Left lung (tissue), 10 donors: ENCODE measurements around the gene SPRR2A. TPM values are rescaled to one million over a fixed set of nuclear protein-coding genes. Genes with fewer than 3 reads are reported as not detected.

ENCODE experiments used
- ATAC-seq: fragments of 200-7000 bp; cut with Tn5 transposase; one replicate; pipeline ENCODE4 v1.9.1; 2020; ENCODE audit warnings: moderate library complexity
- DNase-seq, 4 donors: peaks; one replicate each; pipeline ENCODE4 v3.0.0-alpha.2; 2013 to 2020
- H3K27ac ChIP-seq, 2 donors: fragments of 200-600 bp; sonication (generic) in 1 of 2; one replicate each; pipeline versions ENCODE4 v1.5.0 to v1.8.0; 2020 to 2021
- H3K27me3 ChIP-seq, 2 donors: fragments of 200-600 bp; sonication (generic) in 1 of 2; one replicate each; pipeline versions ENCODE4 v1.5.0 to v1.8.0; 2020 to 2021
- H3K36me3 ChIP-seq, 2 donors: fragments of 200-600 bp; sonication (generic) in 1 of 2; one replicate each; pipeline versions ENCODE4 v1.5.0 to v1.8.0; 2020 to 2021
- H3K4me1 ChIP-seq, 2 donors: fragments of 200-600 bp; one replicate each; pipeline ENCODE4 v1.8.0; 2021
- H3K4me3 ChIP-seq, 2 donors: fragments of 200-600 bp; sonication (generic) in 1 of 2; one replicate each; pipeline versions ENCODE4 v1.5.0 to v1.8.0; 2020 to 2021; ENCODE audit warnings: mild to moderate bottlenecking in 1 of 2
- H3K9me3 ChIP-seq, 2 donors: fragments of 200-600 bp; sonication (generic) in 1 of 2; one replicate each; pipeline versions ENCODE4 v1.5.0 to v1.8.0; 2020 to 2021
- intact Hi-C, 2 donors: fragments of 100-400 bp; cut with DNase I; formaldehyde crosslinking; loops; one replicate each; pipeline versions ENCODE4 v1.11.2 to v1.14.2; 2022
- polyA plus RNA-seq, 6 donors: library from polyadenylated mRNA; unstranded; fragments of 120-200 nt; gene quantifications; one replicate each; pipeline ENCODE4 v1.2.1, GENCODE V29; 2013; ENCODE audit not compliant: insufficient read length in 6 of 6
- total RNA-seq, 2 donors: library from RNA; stranded (reverse); fragmentation: NEBNext Ultra II Directional; extraction: Animal tissue kit (Norgen Biotek cat#: 25700); gene quantifications; one replicate each; pipeline ENCODE4 v1.2.1, GENCODE V29; 2021
- TF ChIP-seq, protein P1 (sequence below), 2 donors: fragments of 200-600 bp; sonication (generic) in 1 of 2; IDR thresholded peaks; one replicate each; pipeline versions ENCODE4 v1.5.0 to v1.8.0; 2021; ENCODE audit warnings: antibody characterized with exemption in 2 of 2
- donor health status: DM: no; HTN: yes; CAD: no.
- donor health status: DM: no; HTN: no; CAD: no.

Gene SPRR2A
- total and polyA plus RNA-seq, 8 donors: not detected

DNA sequence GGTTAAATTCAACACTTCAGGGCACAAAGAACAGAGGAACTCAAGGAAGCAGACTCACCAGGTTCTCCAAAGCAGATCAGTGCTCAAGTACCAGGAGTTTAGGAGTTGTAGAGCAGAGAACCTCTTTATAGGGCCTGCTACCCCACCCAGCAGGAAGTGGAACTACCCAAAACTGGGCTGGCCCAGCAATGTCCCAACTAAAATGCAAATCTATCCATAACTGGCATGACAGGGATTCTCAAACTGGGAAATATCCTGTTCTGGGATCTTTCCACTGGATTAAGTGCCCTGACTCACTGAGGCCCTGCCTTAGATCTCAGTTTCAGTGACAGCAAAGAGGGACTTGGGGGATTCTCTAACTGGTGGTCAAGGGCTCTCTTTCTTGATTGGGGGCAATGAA lies 37.1 kb upstream of the SPRR2A start, which contains the start of gene SPRR2E:
TSS of gene SPRR2E (minus strand) at position 101 of the 400 bp plus-strand sequence. CDS start 775 bp downstream, outside the sequence.
- H3K36me3 ChIP-seq: no peaks in the 10 kb centered on the region
- ATAC-seq (no peak), DNase-seq (no peak)
- no peaks in the 10 kb centered on the region for H3K27me3 ChIP-seq
- no peak within 1 kb of the TSS for H3K4me3 ChIP-seq
- H3K4me1 ChIP-seq: no peaks in the 10 kb centered on the region
- intact Hi-C loops: no loop called here
- no peaks in the 10 kb centered on the region for H3K9me3 ChIP-seq
- H3K27ac ChIP-seq: no peak within 1 kb of the TSS
- TF ChIP-seq, protein P1, sequence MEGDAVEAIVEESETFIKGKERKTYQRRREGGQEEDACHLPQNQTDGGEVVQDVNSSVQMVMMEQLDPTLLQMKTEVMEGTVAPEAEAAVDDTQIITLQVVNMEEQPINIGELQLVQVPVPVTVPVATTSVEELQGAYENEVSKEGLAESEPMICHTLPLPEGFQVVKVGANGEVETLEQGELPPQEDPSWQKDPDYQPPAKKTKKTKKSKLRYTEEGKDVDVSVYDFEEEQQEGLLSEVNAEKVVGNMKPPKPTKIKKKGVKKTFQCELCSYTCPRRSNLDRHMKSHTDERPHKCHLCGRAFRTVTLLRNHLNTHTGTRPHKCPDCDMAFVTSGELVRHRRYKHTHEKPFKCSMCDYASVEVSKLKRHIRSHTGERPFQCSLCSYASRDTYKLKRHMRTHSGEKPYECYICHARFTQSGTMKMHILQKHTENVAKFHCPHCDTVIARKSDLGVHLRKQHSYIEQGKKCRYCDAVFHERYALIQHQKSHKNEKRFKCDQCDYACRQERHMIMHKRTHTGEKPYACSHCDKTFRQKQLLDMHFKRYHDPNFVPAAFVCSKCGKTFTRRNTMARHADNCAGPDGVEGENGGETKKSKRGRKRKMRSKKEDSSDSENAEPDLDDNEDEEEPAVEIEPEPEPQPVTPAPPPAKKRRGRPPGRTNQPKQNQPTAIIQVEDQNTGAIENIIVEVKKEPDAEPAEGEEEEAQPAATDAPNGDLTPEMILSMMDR (IDR thresholded peaks at IDR 0.05): no peak

DNA sequence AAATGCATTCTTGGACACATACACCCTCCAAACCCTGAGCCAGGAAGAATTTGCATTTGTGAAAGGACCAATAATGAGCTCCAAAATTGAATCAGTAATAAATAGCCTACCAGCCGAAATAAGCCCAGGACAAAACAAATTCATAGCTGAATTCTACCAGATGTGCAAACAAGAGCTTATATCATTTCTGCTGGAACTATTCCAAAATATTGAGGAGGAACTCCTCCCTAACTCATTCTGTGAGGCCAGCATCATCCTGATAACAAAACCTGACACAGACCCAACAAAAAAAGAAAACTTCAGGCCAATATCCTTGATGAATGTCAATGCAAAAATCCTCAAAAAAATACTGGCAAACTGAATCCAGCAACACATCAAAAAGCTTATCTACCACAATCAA lies 30.3 kb upstream of the SPRR2A start:
- ATAC-seq: no peak
- intact Hi-C loops: no loop called here

DNA sequence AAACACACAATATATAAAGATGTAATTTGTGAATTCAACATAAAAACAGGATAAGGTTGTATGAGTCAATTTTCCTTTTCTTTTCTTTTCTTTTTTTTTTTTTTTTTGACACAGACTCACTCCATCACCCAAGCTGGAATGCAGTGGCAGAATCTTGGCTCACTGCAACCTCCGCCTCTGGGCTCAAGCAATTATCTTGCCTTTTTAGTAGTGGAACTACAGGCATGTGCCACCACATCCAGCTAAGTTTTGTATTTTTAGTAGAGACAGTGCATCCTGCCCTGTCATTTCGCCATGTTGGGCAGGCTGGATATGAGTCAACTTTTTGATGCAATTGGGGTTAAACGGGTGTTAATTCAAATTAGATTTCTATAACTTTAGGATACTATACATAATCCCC lies 24.4 kb upstream of the SPRR2A start:
- Histone ChIP-seq H3K9me3 (no peaks in the 10 kb centered on the region), H3K4me3 (no peak overlapping the region), H3K4me1 (no peaks in the 10 kb centered on the region), H3K27me3 (no peaks in the 10 kb centered on the region), H3K36me3 (no peaks in the 10 kb centered on the region), H3K27ac (no peak overlapping the region)
- intact Hi-C loops: no loop called here
- TF ChIP-seq, protein P1 (IDR thresholded peaks at IDR 0.05): no peak
- DNase-seq (no peak), ATAC-seq (no peak)

More for the DNA sequence above, 30.3 kb upstream of the SPRR2A start:
- no peaks in the 10 kb centered on the region for H3K4me1 ChIP-seq
- H3K9me3 ChIP-seq: no peaks in the 10 kb centered on the region
- H3K36me3 ChIP-seq: no peaks in the 10 kb centered on the region
- no peak for DNase-seq
- no peaks in the 10 kb centered on the region for H3K27me3 ChIP-seq
- TF ChIP-seq, protein P1 (IDR thresholded peaks at IDR 0.05): no peak
- H3K27ac ChIP-seq: no peak overlapping the region
- no peak overlapping the region for H3K4me3 ChIP-seq

DNA sequence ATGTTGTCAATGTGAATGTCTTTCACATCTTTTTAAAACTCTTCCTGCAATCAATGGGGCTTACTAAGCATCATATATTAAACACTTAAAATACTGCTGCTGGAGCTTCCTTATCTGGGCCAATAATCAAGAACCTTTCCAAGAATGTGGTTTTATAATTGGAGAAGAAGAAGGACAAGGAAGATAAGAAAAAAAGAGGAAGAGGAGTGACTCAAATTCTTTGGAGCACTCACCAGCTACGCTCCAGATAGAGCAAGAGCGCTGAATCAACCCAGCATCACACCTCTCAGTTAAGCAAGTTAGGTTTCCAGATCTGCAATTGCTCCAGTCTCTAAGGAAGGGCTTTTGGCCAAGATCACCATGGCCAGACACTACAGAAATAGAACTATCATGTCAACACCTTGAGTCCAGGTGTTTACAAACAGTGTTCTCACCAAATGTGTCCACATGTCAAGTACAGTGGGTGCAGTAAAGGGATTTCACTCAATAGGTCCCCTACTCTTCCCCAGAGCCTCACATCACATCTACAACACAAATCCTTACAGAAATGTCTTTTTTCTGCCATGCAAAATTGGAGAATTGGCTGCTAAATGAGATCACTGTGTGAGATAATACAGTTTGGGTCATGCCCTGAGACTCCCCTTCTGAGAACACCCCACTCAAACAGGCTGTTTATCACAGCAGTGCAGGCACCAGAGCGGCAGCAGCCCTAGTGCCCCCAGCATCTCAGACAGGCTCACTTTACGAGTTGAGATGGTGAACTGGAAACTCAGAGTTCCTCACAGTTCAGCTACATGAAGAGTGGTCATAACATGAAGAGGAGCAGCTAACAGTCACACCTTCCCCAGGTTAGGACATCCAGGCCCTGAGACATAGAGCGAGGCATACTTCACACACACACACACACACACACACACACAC lies 15.8 kb upstream of the SPRR2A start:
- TF ChIP-seq, protein P1 (IDR thresholded peaks at IDR 0.05): no peak
- intact Hi-C loops: no loop called here
- no peaks in the 10 kb centered on the region for H3K27me3 ChIP-seq
- ATAC-seq (no peak), DNase-seq (no peak)
- H3K4me3 ChIP-seq: no peak overlapping the region
- H3K27ac ChIP-seq: no peak overlapping the region
- no peaks in the 10 kb centered on the region for H3K9me3 ChIP-seq
- H3K4me1 ChIP-seq: no peaks in the 10 kb centered on the region
- H3K36me3 ChIP-seq: no peaks in the 10 kb centered on the region

DNA sequence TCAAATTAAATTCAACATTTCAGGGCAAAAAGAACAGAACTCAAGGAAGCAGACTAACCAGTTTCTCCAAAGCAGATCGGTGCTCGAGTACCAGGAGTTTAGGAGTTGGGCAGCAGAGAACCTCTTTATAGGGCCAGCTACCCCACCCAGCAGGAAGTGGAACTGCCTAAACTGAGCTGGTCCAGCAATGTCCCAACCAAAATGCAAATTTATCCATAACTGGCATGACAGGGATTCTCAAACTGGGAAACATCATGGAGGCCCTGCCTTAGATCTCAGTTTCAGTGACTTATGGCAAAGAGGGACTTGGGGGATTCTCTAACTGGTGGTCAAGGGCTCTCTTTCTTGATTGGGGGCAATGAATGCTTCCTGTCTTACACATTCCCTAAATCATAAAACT lies 14.2 kb upstream of the SPRR2A start, which contains the start of gene SPRR2B:
TSS of gene SPRR2B (minus strand) at position 101 of the 400 bp plus-strand sequence. CDS start 772 bp downstream, outside the sequence.
- DNase-seq (no peak), ATAC-seq (no peak)
- H3K27me3 ChIP-seq: no peaks in the 10 kb centered on the region
- H3K36me3 ChIP-seq: no peaks in the 10 kb centered on the region
- H3K9me3 ChIP-seq: no peaks in the 10 kb centered on the region
- intact Hi-C loops: no loop called here
- H3K4me1 ChIP-seq: no peaks in the 10 kb centered on the region
- TF ChIP-seq, protein P1 (IDR thresholded peaks at IDR 0.05): no peak
- no peak within 1 kb of the TSS for H3K4me3 ChIP-seq
- no peak within 1 kb of the TSS for H3K27ac ChIP-seq
